MCF 10A (cell line): Measurements from ENCODE around the gene GSAP. TPM values are rescaled to one million over a fixed set of nuclear protein-coding genes. Genes with fewer than 3 reads are reported as not detected.
A peak's percentile ranks its signal among the peaks of the same experiment; 100 is the strongest.
"Not testable (repeated sequence)": the region's sequence is repeated elsewhere in the genome, so short reads cannot be mapped to it uniquely, and the experiment has no call there.

Experiments used
- Bru-seq: library from RNA; stranded (reverse); fragments of 400-500 nt; gene quantifications from one replicate; lab custom pipeline; 2021; lab: Mats Ljungman, UMichigan
- BruChase-seq, 2 experiments: library from RNA; stranded (reverse); fragments of 400-500 nt; gene quantifications; one replicate each; lab custom pipeline; 2021; lab: Mats Ljungman, UMichigan
- BruUV-seq: library from RNA; stranded (reverse); fragments of 400-500 nt; replicated peaks from 2 replicates; lab custom pipeline; 2021; lab: Mats Ljungman, UMichigan
- CTCF ChIA-PET: fragments of 300-600 bp; sonication (Branson Sonifier 250); formaldehyde crosslinking; extraction: SDS; loops from one replicate; lab custom pipeline; 2021; ENCODE audit warnings: antibody characterized with exemption, inconsistent platforms; lab: Yijun Ruan, JAX
- POLR2A ChIA-PET: fragments of 300-600, 350-650 bp; sonication (Branson Sonifier 250); formaldehyde crosslinking; extraction: SDS; loops from one replicate; lab custom pipeline; 2020; ENCODE audit warnings: antibody characterized with exemption, inconsistent platforms; lab: Yijun Ruan, JAX
- DNase-seq: peaks from one replicate; pipeline ENCODE4 v3.0.0-alpha.2; 2018; ENCODE audit not compliant: unreplicated experiment
- H3K27ac Mint-ChIP-seq: one replicate; pipeline ENCODE4 v1.8.0; 2022; ENCODE audit warnings: mild to moderate bottlenecking, low read depth, mixed read lengths; ENCODE audit not compliant: unreplicated experiment
- H3K27me3 Mint-ChIP-seq: one replicate; pipeline ENCODE4 v1.8.0; 2022; ENCODE audit warnings: mixed read lengths; ENCODE audit not compliant: insufficient read depth, unreplicated experiment
- H3K36me3 Mint-ChIP-seq: one replicate; pipeline ENCODE4 v1.8.0; 2022; ENCODE audit warnings: mild to moderate bottlenecking, moderate library complexity, mixed read lengths; ENCODE audit not compliant: insufficient read depth, unreplicated experiment
- H3K4me1 Mint-ChIP-seq: one replicate; pipeline ENCODE4 v1.8.0; 2022; ENCODE audit warnings: mixed read lengths; ENCODE audit not compliant: insufficient read depth, unreplicated experiment
- H3K4me3 Mint-ChIP-seq: one replicate; pipeline ENCODE4 v1.8.0; 2022; ENCODE audit warnings: mild to moderate bottlenecking, moderate library complexity, mixed read lengths; ENCODE audit not compliant: unreplicated experiment
- H3K9me3 Mint-ChIP-seq: one replicate; pipeline ENCODE4 v1.8.0; 2022; ENCODE audit warnings: mixed read lengths; ENCODE audit not compliant: unreplicated experiment
- intact Hi-C: fragments of 100-400 bp; cut with micrococcal nuclease; formaldehyde crosslinking; loops from 2 replicates; pipeline ENCODE4 v1.14.1; 2022
- long read RNA-seq: library from polyadenylated mRNA; stranded (forward); transcript quantifications from one replicate; pipeline ENCODE4 v2.0.0, GENCODE V29; 2022
- total RNA-seq: library from RNA; stranded (reverse); gene quantifications from 2 replicates; pipeline ENCODE4 v1.2.3, GENCODE V29; 2022
- TF ChIP-seq, protein P1 (sequence below): fragments of 200-600 bp; IDR thresholded peaks from one replicate; pipeline ENCODE4 v1.8.0; 2022; ENCODE audit warnings: antibody characterized with exemption, mild to moderate bottlenecking; ENCODE audit not compliant: unreplicated experiment

Gene GSAP, protein sequence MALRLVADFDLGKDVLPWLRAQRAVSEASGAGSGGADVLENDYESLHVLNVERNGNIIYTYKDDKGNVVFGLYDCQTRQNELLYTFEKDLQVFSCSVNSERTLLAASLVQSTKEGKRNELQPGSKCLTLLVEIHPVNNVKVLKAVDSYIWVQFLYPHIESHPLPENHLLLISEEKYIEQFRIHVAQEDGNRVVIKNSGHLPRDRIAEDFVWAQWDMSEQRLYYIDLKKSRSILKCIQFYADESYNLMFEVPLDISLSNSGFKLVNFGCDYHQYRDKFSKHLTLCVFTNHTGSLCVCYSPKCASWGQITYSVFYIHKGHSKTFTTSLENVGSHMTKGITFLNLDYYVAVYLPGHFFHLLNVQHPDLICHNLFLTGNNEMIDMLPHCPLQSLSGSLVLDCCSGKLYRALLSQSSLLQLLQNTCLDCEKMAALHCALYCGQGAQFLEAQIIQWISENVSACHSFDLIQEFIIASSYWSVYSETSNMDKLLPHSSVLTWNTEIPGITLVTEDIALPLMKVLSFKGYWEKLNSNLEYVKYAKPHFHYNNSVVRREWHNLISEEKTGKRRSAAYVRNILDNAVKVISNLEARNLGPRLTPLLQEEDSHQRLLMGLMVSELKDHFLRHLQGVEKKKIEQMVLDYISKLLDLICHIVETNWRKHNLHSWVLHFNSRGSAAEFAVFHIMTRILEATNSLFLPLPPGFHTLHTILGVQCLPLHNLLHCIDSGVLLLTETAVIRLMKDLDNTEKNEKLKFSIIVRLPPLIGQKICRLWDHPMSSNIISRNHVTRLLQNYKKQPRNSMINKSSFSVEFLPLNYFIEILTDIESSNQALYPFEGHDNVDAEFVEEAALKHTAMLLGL
- total RNA-seq (13.7 and 19.0 TPM in 2 replicates), Bru-seq, nascent RNA (percentile 71 among the genes with signal in this experiment), BruChase-seq, experiment 1, labeled RNA remaining after a 6-hour chase (percentile 62 among the genes with signal in this experiment), BruChase-seq, experiment 2, labeled RNA remaining after a 2-hour chase (percentile 74 among the genes with signal in this experiment)
- long read RNA-seq, transcript GSAP-201 (31 exons, 3,251 nt) = major isoform, 19 of 35 reads
- long read RNA-seq, partial matches to known transcripts = 0 of 35 reads
- long read RNA-seq, other reads (novel, unspliced or antisense) = 16 of 35 reads

DNA sequence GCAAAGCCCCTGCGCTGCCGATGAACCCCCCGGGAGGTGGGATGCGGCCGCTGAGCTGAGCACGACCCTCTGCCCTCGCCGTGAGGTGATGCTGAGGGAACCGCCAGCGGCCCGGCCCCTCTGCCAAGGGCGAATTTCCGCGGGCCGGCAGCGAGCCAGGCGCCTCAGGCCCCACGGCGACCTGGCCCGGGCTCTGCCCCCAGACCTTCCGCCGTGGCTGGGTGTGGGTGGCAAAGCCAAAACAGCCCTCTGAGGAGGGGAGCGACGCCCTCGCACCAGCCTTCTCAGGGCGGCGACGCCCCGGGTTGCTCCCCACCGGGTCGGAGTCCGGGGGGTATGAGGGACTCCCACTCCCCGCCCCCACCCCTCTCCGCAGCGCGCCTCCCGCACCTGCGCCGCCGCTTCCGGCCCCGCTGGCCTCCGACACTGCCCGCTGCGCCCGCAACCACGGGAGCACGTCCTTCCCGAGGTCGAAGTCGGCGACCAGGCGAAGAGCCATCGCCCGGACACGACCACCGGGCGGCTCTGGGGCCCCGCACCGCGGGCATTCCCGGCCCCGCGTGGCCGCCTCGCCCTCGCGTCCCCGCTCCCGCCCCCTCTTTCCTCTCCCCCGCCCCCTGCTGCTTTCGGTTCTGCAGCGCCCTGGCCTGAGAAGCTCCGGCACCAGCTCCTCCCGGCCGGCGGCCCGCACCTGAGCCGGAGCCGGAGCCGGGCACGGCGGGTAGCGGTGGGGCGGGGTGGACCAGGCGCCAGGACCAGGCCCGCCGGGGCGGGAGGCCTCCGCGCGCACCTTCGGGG lies at the start of gene GSAP:
GSAP (minus strand) TSS at position 527 of the 798 bp plus-strand sequence; CDS start at position 499, 28 bp downstream.
- peak; percentile 61 for DNase-seq
- no peaks in the 10 kb centered on the region for H3K36me3 Mint-ChIP-seq
- peak within 1 kb of the TSS; percentile 66 for H3K4me3 Mint-ChIP-seq
- peaks cover 1% of the 10 kb centered on the region for H3K4me1 Mint-ChIP-seq
- intact Hi-C loops = no loop called here
- CTCF ChIA-PET = interaction anchor here (0.6 to 1.8 kb wide), 6 partner anchors 16 to 164 kb away, joined by 3 to 8 read pairs (median 4); no protein-coding TSS in a partner anchor
- H3K27ac Mint-ChIP-seq = peak within 1 kb of the TSS; percentile 35
- POLR2A ChIA-PET = interaction anchor here (0.7 to 5.3 kb wide), 9 partner anchors 10 to 280 kb away, joined by 3 to 25 read pairs (median 5); partner anchors contain the start of gene RSBN1L
- H3K27me3 Mint-ChIP-seq = no peaks in the 10 kb centered on the region
- TF ChIP-seq, protein P1, sequence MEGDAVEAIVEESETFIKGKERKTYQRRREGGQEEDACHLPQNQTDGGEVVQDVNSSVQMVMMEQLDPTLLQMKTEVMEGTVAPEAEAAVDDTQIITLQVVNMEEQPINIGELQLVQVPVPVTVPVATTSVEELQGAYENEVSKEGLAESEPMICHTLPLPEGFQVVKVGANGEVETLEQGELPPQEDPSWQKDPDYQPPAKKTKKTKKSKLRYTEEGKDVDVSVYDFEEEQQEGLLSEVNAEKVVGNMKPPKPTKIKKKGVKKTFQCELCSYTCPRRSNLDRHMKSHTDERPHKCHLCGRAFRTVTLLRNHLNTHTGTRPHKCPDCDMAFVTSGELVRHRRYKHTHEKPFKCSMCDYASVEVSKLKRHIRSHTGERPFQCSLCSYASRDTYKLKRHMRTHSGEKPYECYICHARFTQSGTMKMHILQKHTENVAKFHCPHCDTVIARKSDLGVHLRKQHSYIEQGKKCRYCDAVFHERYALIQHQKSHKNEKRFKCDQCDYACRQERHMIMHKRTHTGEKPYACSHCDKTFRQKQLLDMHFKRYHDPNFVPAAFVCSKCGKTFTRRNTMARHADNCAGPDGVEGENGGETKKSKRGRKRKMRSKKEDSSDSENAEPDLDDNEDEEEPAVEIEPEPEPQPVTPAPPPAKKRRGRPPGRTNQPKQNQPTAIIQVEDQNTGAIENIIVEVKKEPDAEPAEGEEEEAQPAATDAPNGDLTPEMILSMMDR = no peak
- no peaks in the 10 kb centered on the region for H3K9me3 Mint-ChIP-seq
- BruUV-seq = no TSS peak

DNA sequence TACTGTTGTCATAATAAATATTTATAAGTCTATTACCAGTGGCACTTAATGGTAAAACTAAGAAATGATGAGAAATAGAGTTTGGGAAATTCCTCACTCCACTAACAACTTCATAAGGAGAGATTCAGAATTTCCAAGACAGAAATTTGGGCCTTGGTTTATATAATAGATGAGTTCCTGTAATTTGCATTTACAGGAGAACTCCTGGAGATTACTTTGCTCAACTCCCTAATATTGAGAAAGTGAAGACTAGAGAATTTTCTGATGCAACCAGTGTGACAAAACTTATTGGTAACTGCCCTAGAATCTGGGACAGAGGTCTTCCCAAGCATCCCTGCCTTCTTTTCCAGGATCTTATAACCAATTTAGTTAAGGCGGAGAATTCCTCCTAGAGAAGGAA lies 49.1 kb upstream of the GSAP start:
- Mint-ChIP-seq H3K4me3 (no peak overlapping the region), H3K4me1 (peaks cover 5% of the 10 kb centered on the region), H3K27ac (no peak overlapping the region), H3K9me3 (peaks cover 8% of the 10 kb centered on the region), H3K27me3 (no peaks in the 10 kb centered on the region), H3K36me3 (peaks cover 4% of the 10 kb centered on the region)
- DNase-seq = no peak
- CTCF ChIA-PET = no interaction called here
- TF ChIP-seq, protein P1 = no peak
- BruUV-seq = no TSS peak
- intact Hi-C loops = no loop called here
- POLR2A ChIA-PET = no interaction called here

DNA sequence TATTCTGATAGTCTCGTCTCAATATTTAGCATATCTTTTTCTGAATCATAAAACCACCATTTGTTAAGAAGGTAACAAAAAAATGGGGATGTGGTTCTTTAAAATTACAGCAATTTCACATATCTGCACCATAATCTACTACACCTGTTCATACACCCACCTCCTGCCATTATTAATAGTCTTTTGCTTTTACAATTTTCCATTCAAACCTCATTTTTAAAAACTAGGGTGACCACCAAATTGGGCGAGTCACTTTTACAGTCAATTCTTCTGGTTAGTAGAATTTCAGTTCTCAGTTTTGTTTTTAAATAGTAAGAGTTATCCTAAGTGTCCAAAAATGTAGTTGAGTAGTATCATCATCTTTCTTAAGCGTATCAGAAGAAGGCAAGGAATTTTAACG lies 48.4 kb upstream of the GSAP start:
- H3K36me3 Mint-ChIP-seq = peaks cover 4% of the 10 kb centered on the region
- H3K27ac Mint-ChIP-seq = no peak overlapping the region
- no peak overlapping the region for H3K4me3 Mint-ChIP-seq
- TF ChIP-seq, protein P1 = no peak
- no peak for DNase-seq
- peaks cover 5% of the 10 kb centered on the region for H3K4me1 Mint-ChIP-seq
- ChIA-PET CTCF (no interaction called here), POLR2A (no interaction called here)
- intact Hi-C loops = no loop called here
- no TSS peak for BruUV-seq
- H3K9me3 Mint-ChIP-seq = peaks cover 7% of the 10 kb centered on the region
- H3K27me3 Mint-ChIP-seq = no peaks in the 10 kb centered on the region

DNA sequence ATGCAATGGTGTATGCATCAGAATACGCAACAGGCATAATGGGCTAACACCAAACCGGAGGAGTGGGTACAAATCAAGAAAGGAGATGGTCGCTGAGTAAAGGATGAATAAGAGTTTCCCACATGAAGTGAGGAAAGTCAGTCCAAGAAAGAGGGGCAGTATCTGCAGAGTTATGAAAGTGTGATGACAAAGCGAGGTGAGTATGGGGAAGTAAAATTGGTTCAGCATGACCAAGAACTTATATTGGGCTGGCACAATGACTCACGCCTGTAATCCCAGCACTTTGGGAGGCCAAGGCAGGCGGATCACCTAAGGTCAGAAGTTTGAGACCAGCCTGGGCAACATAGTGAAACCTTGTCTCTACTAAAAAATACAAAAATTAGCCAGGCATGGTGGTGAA lies 47.5 kb upstream of the GSAP start:
- H3K27ac Mint-ChIP-seq, BruUV-seq, H3K9me3 Mint-ChIP-seq, H3K36me3 Mint-ChIP-seq, H3K27me3 Mint-ChIP-seq, POLR2A ChIA-PET, H3K4me3 Mint-ChIP-seq, intact Hi-C loops, CTCF ChIA-PET, H3K4me1 Mint-ChIP-seq: not testable (repeated sequence)
- peak; percentile 63 for DNase-seq
